Left lung (tissue), 10 donors: ENCODE measurements around the gene RFT1. TPM values are rescaled to one million over a fixed set of nuclear protein-coding genes. Genes with fewer than 3 reads are reported as not detected.

Experiments used
- ATAC-seq: fragments of 200-7000 bp; cut with Tn5 transposase; one replicate; pipeline ENCODE4 v1.9.1; 2020; ENCODE audit warnings: moderate library complexity
- DNase-seq, 4 donors: peaks; one replicate each; pipeline ENCODE4 v3.0.0-alpha.2; 2013 to 2020
- H3K27ac ChIP-seq, 2 donors: fragments of 200-600 bp; sonication (generic) in 1 of 2; one replicate each; pipeline versions ENCODE4 v1.5.0 to v1.8.0; 2020 to 2021
- H3K27me3 ChIP-seq, 2 donors: fragments of 200-600 bp; sonication (generic) in 1 of 2; one replicate each; pipeline versions ENCODE4 v1.5.0 to v1.8.0; 2020 to 2021
- H3K36me3 ChIP-seq, 2 donors: fragments of 200-600 bp; sonication (generic) in 1 of 2; one replicate each; pipeline versions ENCODE4 v1.5.0 to v1.8.0; 2020 to 2021
- H3K4me1 ChIP-seq, 2 donors: fragments of 200-600 bp; one replicate each; pipeline ENCODE4 v1.8.0; 2021
- H3K4me3 ChIP-seq, 2 donors: fragments of 200-600 bp; sonication (generic) in 1 of 2; one replicate each; pipeline versions ENCODE4 v1.5.0 to v1.8.0; 2020 to 2021; ENCODE audit warnings: mild to moderate bottlenecking in 1 of 2
- H3K9me3 ChIP-seq, 2 donors: fragments of 200-600 bp; sonication (generic) in 1 of 2; one replicate each; pipeline versions ENCODE4 v1.5.0 to v1.8.0; 2020 to 2021
- CTCF ChIP-seq, 2 donors: fragments of 200-600 bp; sonication (generic) in 1 of 2; IDR thresholded peaks; one replicate each; pipeline versions ENCODE4 v1.5.0 to v1.8.0; 2021; ENCODE audit warnings: antibody characterized with exemption in 2 of 2
- intact Hi-C, 2 donors: fragments of 100-400 bp; cut with DNase I; formaldehyde crosslinking; loops; one replicate each; pipeline versions ENCODE4 v1.11.2 to v1.14.2; 2022
- polyA plus RNA-seq, 6 donors: library from polyadenylated mRNA; unstranded; fragments of 120-200 nt; gene quantifications; one replicate each; pipeline ENCODE4 v1.2.1, GENCODE V29; 2013; ENCODE audit not compliant: insufficient read length in 6 of 6
- total RNA-seq, 2 donors: library from RNA; stranded (reverse); fragmentation: NEBNext Ultra II Directional; extraction: Animal tissue kit (Norgen Biotek cat#: 25700); gene quantifications; one replicate each; pipeline ENCODE4 v1.2.1, GENCODE V29; 2021
- donor health status: DM: no; HTN: yes; CAD: no.
- donor health status: DM: no; HTN: no; CAD: no.

RFT1 gene
- total and polyA plus RNA-seq, 8 donors = 23.2 to 28.0 (median 24.4) TPM

- H3K27ac ChIP-seq = peak overlapping the region in 1 of 2 donors; percentile 61
- H3K36me3 ChIP-seq = peaks cover 0 to 85% of the 10 kb centered on the region in 2 donors
- DNase-seq = no peak
- H3K4me1 ChIP-seq = peaks cover 0 to 17% of the 10 kb centered on the region in 2 donors
- no peak for TF ChIP-seq CTCF (IDR thresholded peaks at IDR 0.05)
- peak; percentile 66 for ATAC-seq
- H3K9me3 ChIP-seq = no peaks in the 10 kb centered on the region
- intact Hi-C loops = no loop called here
- no peak overlapping the region for H3K4me3 ChIP-seq
- H3K27me3 ChIP-seq = no peaks in the 10 kb centered on the region
Measured at GRCh38 chr3:53102601-53103147, 27.6 kb downstream of the RFT1 start.

DNA sequence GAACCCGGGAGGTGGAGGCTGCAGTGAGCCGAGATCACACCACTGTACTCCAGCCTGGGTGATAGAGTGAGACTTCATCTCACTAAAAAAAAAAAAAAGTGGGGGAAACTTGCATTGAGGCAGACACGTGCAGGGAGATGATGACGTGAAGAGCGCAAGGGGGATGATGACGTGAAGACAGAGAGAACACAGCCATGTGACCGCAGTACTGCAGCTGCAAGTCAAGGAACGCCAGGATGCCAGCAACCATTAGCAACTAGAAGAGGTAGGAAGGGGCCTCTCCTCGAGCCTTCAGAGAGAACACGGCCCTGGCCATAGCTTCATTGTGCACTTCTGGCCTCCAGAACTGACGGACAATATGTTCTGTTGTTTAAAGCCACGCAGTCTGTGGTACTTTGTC, 28.3 kb downstream of the RFT1 start:
- DNase-seq (no peak), ATAC-seq (no peak)
- intact Hi-C loops = no loop called here
- peaks cover 0 to 87% of the 10 kb centered on the region in 2 donors for H3K36me3 ChIP-seq
- H3K4me1 ChIP-seq = peaks cover 0 to 17% of the 10 kb centered on the region in 2 donors
- no peak for TF ChIP-seq CTCF (IDR thresholded peaks at IDR 0.05)
- no peaks in the 10 kb centered on the region for H3K9me3 ChIP-seq
- H3K27me3 ChIP-seq = no peaks in the 10 kb centered on the region
- no peak overlapping the region for H3K27ac ChIP-seq
- H3K4me3 ChIP-seq = no peak overlapping the region

GRCh38 chr3:53100818-53101466, 29.3 kb downstream of the RFT1 start:
- H3K9me3 ChIP-seq = no peaks in the 10 kb centered on the region
- no peak overlapping the region for H3K27ac ChIP-seq
- DNase-seq (no peak), ATAC-seq (no peak)
- no peaks in the 10 kb centered on the region for H3K27me3 ChIP-seq
- no peak for TF ChIP-seq CTCF (IDR thresholded peaks at IDR 0.05)
- peaks cover 0 to 17% of the 10 kb centered on the region in 2 donors for H3K4me1 ChIP-seq
- peaks cover 0 to 88% of the 10 kb centered on the region in 2 donors for H3K36me3 ChIP-seq
- intact Hi-C loops = no loop called here
- H3K4me3 ChIP-seq = no peak overlapping the region

- no peak for DNase-seq
- Histone ChIP-seq H3K27ac (no peak overlapping the region), H3K4me3 (no peak overlapping the region), H3K27me3 (no peaks in the 10 kb centered on the region), H3K9me3 (no peaks in the 10 kb centered on the region), H3K4me1 (peaks cover 0 to 8% of the 10 kb centered on the region in 2 donors), H3K36me3 (peaks cover 0 to 88% of the 10 kb centered on the region in 2 donors)
- intact Hi-C loops = no loop called here
- no peak for TF ChIP-seq CTCF (IDR thresholded peaks at IDR 0.05)
- no peak for ATAC-seq
Measured at GRCh38 chr3:53097887-53098286, 32.3 kb downstream of the RFT1 start.

GRCh38 chr3:53092942-53093341, 37.3 kb downstream of the RFT1 start:
- Histone ChIP-seq H3K4me3 (no peak overlapping the region), H3K36me3 (peaks cover 0 to 79% of the 10 kb centered on the region in 2 donors), H3K27me3 (no peaks in the 10 kb centered on the region), H3K9me3 (no peaks in the 10 kb centered on the region), H3K27ac (no peak overlapping the region), H3K4me1 (peaks cover 0 to 3% of the 10 kb centered on the region in 2 donors)
- DNase-seq (no peak), ATAC-seq (peak; percentile 35)
- intact Hi-C loops = no loop called here
- no peak for TF ChIP-seq CTCF (IDR thresholded peaks at IDR 0.05)
